ENCODE data around the gene TBX18. TPM values are rescaled to one million over a fixed set of nuclear protein-coding genes. Genes with fewer than 3 reads are reported as not detected.

TBX18 gene
- total RNA-seq, 1 donor from 2014 or later, result 1.3 TPM

- H3K4me3 ChIP-seq (ENCODE audit: low read depth, low read length), result no peak overlapping the region
- no peaks in the 10 kb centered on the region for H3K36me3 ChIP-seq (ENCODE audit: control insufficient read depth, insufficient read depth, low read length)
- no peak for DNase-seq (ENCODE audit: low read depth)
- TF ChIP-seq CTCF (IDR thresholded peaks at IDR 0.05; ENCODE audit: insufficient read depth, low read length, severe bottlenecking), result no peak
- no peak for FAIRE-seq
- peaks cover 14% of the 10 kb centered on the region for H3K27me3 ChIP-seq (ENCODE audit: control insufficient read depth, insufficient read depth, low read length)
These were observed 7.9 kb downstream of the TBX18 start for GRCh38 chr6:84756466-84756865.

- Histone ChIP-seq H3K36me3 (ENCODE audit: control insufficient read depth, insufficient read depth, low read length) (no peaks in the 10 kb centered on the region), H3K4me3 (ENCODE audit: low read depth, low read length) (no peak overlapping the region), H3K27me3 (ENCODE audit: control insufficient read depth, insufficient read depth, low read length) (peaks cover 11% of the 10 kb centered on the region)
- FAIRE-seq, result no peak
- no peak for DNase-seq (ENCODE audit: low read depth)
- TF ChIP-seq CTCF (IDR thresholded peaks at IDR 0.05; ENCODE audit: insufficient read depth, low read length, severe bottlenecking), result no peak
These were observed 11.2 kb downstream of the TBX18 start for GRCh38 chr6:84753173-84753572.

- FAIRE-seq (no peak), DNase-seq (ENCODE audit: low read depth) (no peak)
- H3K4me3 ChIP-seq (ENCODE audit: low read depth, low read length), result no peak overlapping the region
- no peaks in the 10 kb centered on the region for H3K36me3 ChIP-seq (ENCODE audit: control insufficient read depth, insufficient read depth, low read length)
- peaks cover 11% of the 10 kb centered on the region for H3K27me3 ChIP-seq (ENCODE audit: control insufficient read depth, insufficient read depth, low read length)
- TF ChIP-seq CTCF (IDR thresholded peaks at IDR 0.05; ENCODE audit: insufficient read depth, low read length, severe bottlenecking), result peak; percentile 5
These were observed 12.1 kb downstream of the TBX18 start for GRCh38 chr6:84752118-84752850.

DNA sequence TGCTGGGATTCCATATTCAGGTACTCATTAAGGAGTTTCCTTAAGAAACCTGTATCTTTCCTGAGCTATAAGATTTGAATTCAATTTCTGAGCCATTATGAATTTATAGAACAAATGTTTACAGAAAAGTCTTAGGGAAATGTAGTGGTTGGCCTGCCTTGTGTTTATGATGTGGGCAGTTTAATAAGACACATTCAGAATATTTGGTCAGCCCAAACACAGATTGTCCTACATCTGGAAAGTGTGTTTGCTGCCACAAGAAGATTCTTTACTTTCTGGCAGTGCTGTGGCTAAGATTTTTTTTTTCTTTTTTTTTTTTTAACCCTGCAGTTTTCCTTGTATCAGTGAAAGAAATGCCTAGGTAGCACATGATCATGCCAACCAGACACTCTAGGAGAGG, 15.2 kb downstream of the TBX18 start:
- TF ChIP-seq CTCF (IDR thresholded peaks at IDR 0.05; ENCODE audit: insufficient read depth, low read length, severe bottlenecking), result no peak
- no peak for DNase-seq (ENCODE audit: low read depth)
- H3K36me3 ChIP-seq (ENCODE audit: control insufficient read depth, insufficient read depth, low read length), result no peaks in the 10 kb centered on the region
- H3K4me3 ChIP-seq (ENCODE audit: low read depth, low read length), result no peak overlapping the region
- FAIRE-seq, result no peak
- H3K27me3 ChIP-seq (ENCODE audit: control insufficient read depth, insufficient read depth, low read length), result peaks cover 7% of the 10 kb centered on the region

DNA sequence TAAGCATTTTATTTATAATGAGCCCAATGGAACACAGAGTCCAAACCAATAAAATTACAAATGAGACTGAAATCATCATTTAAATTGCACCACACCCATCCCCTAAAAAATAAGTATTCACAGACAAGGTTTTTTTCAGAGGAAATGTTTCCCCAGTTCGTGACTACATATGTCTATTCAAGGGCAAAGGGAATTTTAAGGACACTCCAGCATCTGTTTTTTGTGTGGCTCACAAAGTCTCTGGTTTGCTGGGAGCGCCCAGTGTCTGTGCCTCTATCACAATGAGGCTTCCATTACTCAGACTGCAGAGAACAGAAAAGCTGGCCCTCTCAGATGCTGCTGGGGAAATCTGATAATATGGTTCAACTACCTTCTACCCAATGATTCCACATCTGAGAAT, 16.0 kb downstream of the TBX18 start:
- Histone ChIP-seq H3K4me3 (ENCODE audit: low read depth, low read length) (no peak overlapping the region), H3K27me3 (ENCODE audit: control insufficient read depth, insufficient read depth, low read length) (peaks cover 7% of the 10 kb centered on the region), H3K36me3 (ENCODE audit: control insufficient read depth, insufficient read depth, low read length) (no peaks in the 10 kb centered on the region)
- TF ChIP-seq CTCF (IDR thresholded peaks at IDR 0.05; ENCODE audit: insufficient read depth, low read length, severe bottlenecking), result no peak
- FAIRE-seq, result no peak
- no peak for DNase-seq (ENCODE audit: low read depth)

- DNase-seq (ENCODE audit: low read depth) (no peak), FAIRE-seq (no peak)
- Histone ChIP-seq H3K4me3 (ENCODE audit: low read depth, low read length) (no peak overlapping the region), H3K36me3 (ENCODE audit: control insufficient read depth, insufficient read depth, low read length) (no peaks in the 10 kb centered on the region), H3K27me3 (ENCODE audit: control insufficient read depth, insufficient read depth, low read length) (no peaks in the 10 kb centered on the region)
- no peak for TF ChIP-seq CTCF (IDR thresholded peaks at IDR 0.05; ENCODE audit: insufficient read depth, low read length, severe bottlenecking)
These were observed 20.8 kb downstream of the TBX18 start for GRCh38 chr6:84743616-84744015.
